Measurements from ENCODE around the gene PRDM12. TPM values are rescaled to one million over a fixed set of nuclear protein-coding genes. Genes with fewer than 3 reads are reported as not detected.

Gene PRDM12
- total RNA-seq, 2 donors from 2014 or later = not detected

DNA sequence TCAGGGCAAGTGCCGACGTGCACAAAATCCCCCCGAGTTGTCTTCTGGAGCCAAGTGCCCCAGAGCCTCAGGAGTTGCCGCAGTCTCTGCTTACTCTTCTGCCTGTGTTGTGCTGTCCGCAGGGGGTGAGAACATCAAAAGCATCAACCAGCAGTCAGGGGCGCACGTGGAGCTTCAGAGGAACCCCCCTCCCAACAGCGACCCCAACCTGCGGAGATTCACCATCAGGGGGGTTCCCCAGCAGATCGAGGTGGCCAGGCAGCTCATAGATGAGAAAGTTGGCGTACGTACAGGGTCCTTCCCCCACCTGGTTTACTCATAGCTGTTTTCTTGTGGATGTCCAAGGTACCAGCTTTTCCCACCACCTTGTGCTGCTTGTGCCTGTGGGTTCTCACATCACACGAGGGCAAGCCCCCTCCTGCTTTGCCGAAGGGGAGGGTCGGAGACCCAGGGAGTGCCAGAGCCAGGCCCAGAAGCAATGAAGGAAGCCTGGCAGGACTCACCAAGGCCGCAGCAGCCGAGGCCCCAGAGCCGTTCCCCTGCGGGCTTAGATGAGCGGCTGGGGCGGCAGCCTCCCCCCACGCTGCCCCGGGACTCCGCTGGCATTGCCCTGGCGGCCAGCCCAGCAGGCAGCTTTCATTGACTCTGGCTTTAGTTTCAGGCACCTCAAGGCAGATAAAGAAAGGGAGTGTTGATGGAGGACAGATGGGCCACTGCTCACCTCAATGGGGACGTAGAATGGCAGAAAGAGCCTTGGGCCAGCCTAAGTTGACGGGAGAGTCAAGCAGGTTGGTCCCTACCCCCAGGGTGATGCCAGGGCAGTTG is 33.7 kb upstream of the PRDM12 start:
- Histone ChIP-seq H3K27me3 (replicated peaks; ENCODE audit: insufficient read depth) (no peaks in the 10 kb centered on the region), H3K9me3 (no peaks in the 10 kb centered on the region), H3K4me1 (replicated peaks) (no peaks in the 10 kb centered on the region), H3K27ac (no peak overlapping the region), H3K4me3 (no peak overlapping the region), H3K36me3 (peaks cover 16 to 31% of the 10 kb centered on the region in 2 donors)
- intact Hi-C loops (cut with DNase I) = no loop called here
- DNase-seq (ENCODE audit: low spot score) = no peak
- no peak for TF ChIP-seq POLR2A (IDR thresholded peaks at IDR 0.05)
- TF ChIP-seq, protein P1, sequence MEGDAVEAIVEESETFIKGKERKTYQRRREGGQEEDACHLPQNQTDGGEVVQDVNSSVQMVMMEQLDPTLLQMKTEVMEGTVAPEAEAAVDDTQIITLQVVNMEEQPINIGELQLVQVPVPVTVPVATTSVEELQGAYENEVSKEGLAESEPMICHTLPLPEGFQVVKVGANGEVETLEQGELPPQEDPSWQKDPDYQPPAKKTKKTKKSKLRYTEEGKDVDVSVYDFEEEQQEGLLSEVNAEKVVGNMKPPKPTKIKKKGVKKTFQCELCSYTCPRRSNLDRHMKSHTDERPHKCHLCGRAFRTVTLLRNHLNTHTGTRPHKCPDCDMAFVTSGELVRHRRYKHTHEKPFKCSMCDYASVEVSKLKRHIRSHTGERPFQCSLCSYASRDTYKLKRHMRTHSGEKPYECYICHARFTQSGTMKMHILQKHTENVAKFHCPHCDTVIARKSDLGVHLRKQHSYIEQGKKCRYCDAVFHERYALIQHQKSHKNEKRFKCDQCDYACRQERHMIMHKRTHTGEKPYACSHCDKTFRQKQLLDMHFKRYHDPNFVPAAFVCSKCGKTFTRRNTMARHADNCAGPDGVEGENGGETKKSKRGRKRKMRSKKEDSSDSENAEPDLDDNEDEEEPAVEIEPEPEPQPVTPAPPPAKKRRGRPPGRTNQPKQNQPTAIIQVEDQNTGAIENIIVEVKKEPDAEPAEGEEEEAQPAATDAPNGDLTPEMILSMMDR (IDR thresholded peaks at IDR 0.05) = no peak
- TF ChIP-seq POLR2AphosphoS5 (IDR thresholded peaks at IDR 0.05) = no peak
- WGBS = 78% methylated on average over 27 of the region's 27 CpGs

DNA sequence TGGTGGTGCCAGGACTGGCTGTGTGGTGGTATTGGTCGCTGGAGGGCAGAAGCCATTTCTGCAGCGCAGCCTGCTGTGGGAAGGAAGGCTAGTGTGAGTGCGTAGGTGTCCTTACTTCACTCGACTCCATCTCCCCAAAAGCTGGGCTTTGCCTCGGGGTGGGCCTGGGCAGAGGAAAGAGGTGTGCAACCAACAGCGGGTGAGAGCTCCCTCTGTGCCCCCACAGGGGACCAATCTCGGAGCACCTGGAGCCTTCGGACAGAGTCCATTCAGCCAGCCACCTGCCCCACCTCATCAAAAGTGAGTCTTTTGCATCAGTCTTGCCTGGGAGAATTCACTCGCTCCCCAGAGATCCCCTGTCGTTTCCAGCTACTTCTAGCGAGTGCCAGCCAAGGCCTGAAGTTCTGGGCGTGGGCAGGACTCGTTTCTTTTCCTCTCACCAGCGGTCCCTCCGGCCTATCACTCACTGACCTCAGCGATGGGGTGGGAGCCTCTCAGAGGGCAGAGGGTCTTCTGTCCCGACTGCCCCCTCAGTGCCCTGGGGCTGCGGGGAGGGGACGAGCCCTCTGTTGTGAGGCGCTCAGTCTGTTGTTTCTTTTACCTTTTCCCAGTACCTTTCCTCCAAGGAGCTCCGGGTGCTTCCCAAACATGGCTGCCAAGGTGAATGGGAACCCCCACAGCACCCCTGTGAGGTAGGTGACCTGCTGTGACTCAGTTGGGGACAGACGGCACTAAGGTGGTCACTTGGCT is 32.9 kb upstream of the PRDM12 start:
- intact Hi-C loops (cut with DNase I) = no loop called here
- Histone ChIP-seq H3K4me1 (replicated peaks) (no peaks in the 10 kb centered on the region), H3K4me3 (no peak overlapping the region), H3K9me3 (no peaks in the 10 kb centered on the region), H3K36me3 (peaks cover 16 to 29% of the 10 kb centered on the region in 2 donors), H3K27ac (no peak overlapping the region), H3K27me3 (replicated peaks; ENCODE audit: insufficient read depth) (no peaks in the 10 kb centered on the region)
- TF ChIP-seq POLR2A (IDR thresholded peaks at IDR 0.05) (no peak), POLR2AphosphoS5 (IDR thresholded peaks at IDR 0.05) (no peak)
- TF ChIP-seq, protein P1 (IDR thresholded peaks at IDR 0.05) = no peak
- DNase-seq (ENCODE audit: low spot score) = no peak
- 92% methylated on average over 22 of the region's 22 CpGs for WGBS

DNA sequence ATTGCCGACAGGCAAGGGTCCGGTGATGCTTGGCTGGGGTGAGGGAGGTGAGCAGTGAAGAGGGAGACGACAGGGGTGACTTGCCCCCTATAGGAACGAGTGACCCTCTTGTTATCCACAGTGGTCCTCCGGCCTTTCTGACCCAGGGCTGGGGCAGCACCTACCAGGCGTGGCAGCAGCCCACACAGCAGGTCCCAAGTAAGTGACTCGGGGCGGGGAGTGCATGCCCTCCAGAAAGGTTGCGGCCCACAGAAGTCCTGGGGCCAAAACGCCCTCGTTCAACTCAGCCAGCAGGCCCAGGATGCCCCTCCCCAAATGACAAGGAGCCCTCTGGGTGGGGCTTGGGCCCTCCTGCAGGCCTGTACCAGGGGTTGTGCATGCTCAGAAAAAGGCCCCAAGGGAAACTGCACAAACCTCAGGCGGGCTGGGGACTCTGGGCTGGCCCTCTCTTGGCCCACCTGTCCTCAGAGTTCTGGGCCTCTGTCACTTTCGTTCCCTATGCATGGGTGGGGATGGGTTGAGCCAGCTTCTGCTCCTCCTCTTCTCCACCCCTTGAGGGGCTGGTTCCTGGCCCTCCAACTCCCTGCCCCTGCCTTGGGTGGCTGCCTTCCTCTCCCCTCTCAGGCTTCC is 32.2 kb upstream of the PRDM12 start:
- 91% methylated on average over 13 of the region's 13 CpGs for WGBS
- DNase-seq (ENCODE audit: low spot score) = no peak
- intact Hi-C loops (cut with DNase I) = no loop called here

DNA sequence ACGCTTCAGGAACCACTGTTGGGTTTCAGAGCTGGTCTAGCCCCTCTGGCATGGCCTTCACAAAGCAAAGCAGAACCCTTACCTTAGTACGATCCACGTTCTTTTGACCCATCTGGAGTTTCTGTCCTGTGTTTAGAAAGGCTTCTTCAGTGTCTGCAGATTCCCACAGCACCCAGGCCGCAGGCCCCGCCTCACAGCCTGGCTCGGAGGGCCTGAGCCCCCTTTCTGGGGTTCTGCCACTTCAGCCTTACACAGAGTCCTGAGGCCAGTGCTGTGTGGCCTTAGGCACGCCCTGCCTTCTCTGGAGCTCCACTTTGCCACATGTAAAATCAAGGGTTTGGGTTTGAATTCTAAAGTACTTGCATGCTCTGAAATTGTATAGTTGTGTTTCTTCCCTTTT is 31.6 kb upstream of the PRDM12 start:
- no peaks in the 10 kb centered on the region for H3K27me3 ChIP-seq (replicated peaks; ENCODE audit: insufficient read depth)
- peaks cover 15 to 22% of the 10 kb centered on the region in 2 donors for H3K36me3 ChIP-seq
- intact Hi-C loops (cut with DNase I) = no loop called here
- H3K27ac ChIP-seq = no peak overlapping the region
- TF ChIP-seq POLR2AphosphoS5 (IDR thresholded peaks at IDR 0.05) (no peak), POLR2A (IDR thresholded peaks at IDR 0.05) (no peak)
- TF ChIP-seq, protein P1 (IDR thresholded peaks at IDR 0.05) = no peak
- H3K9me3 ChIP-seq = no peaks in the 10 kb centered on the region
- no peaks in the 10 kb centered on the region for H3K4me1 ChIP-seq (replicated peaks)
- DNase-seq (ENCODE audit: low spot score) = no peak
- no peak overlapping the region for H3K4me3 ChIP-seq
- 96% methylated on average over 7 of the region's 7 CpGs for WGBS

More for the DNA sequence above, 32.2 kb upstream of the PRDM12 start:
- Histone ChIP-seq H3K27ac (no peak overlapping the region), H3K4me3 (no peak overlapping the region), H3K4me1 (replicated peaks) (no peaks in the 10 kb centered on the region), H3K9me3 (no peaks in the 10 kb centered on the region), H3K27me3 (replicated peaks; ENCODE audit: insufficient read depth) (no peaks in the 10 kb centered on the region), H3K36me3 (peaks cover 15 to 22% of the 10 kb centered on the region in 2 donors)
- no peak for TF ChIP-seq POLR2AphosphoS5 (IDR thresholded peaks at IDR 0.05)
- TF ChIP-seq, protein P1 (IDR thresholded peaks at IDR 0.05) = no peak
- no peak for TF ChIP-seq POLR2A (IDR thresholded peaks at IDR 0.05)
